GM12872 (cell line): ENCODE data around the gene DNAL1.

Source experiments
- CTCF ChIP-seq: IDR thresholded peaks from 3 replicates; pipeline ENCODE4 v1.5.1; 2011; ENCODE audit warnings: low read depth, mild to moderate bottlenecking, low read length, moderate library complexity; ENCODE audit not compliant: insufficient read depth

DNAL1 gene

GRCh38 chr14:73667854-73668253, 23.1 kb downstream of the DNAL1 start:
- TF ChIP-seq CTCF, result no peak

GRCh38 chr14:73674986-73675385, 30.2 kb downstream of the DNAL1 start:
- TF ChIP-seq CTCF, result no peak

- no peak for TF ChIP-seq CTCF
Measured at GRCh38 chr14:73678698-73679097, 33.9 kb downstream of the DNAL1 start.

- no peak for TF ChIP-seq CTCF
Measured at GRCh38 chr14:73680821-73681220, 36.0 kb downstream of the DNAL1 start.

DNA sequence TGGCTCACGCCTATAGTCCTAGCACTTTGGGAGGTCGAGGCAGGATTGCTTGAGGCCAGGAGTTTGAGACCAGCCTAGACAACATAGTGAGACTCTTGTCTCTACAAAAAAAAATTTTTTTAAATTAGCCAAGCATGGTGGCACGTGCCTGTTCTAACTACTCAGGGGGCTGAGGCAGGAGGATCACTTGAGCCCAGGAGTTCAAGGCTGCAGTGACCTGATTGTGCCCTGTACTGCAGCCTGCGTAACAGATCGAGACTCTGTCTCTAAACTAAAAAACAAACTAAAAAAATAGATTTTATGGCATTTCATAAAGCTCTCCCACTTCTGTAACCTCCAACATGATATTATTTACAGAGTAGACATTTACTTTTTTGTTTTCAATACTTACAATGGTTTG, 39.8 kb downstream of the DNAL1 start:
- TF ChIP-seq CTCF, result no peak

DNA sequence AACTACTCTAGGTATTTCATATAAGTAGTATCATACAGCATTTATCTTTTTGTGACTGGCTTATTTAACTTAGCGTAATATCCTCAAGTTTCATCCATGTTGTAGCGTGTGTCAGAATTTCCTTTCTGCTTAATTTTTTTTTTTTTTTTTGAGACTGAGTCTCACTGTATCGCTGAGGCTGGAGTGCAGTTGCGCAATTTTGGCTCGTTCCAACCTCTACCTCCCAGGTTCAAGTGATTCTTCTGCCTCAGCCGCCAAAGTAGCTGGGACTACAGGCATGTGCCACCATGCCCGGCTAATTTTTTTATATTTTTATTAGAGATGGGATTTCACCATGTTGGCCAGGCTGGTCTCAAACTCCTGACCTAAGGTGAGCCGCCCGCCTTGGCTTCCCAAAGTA, 40.5 kb downstream of the DNAL1 start:
- no peak for TF ChIP-seq CTCF

- TF ChIP-seq CTCF, result no peak
Measured at GRCh38 chr14:73686901-73687300, 42.1 kb downstream of the DNAL1 start.

DNA sequence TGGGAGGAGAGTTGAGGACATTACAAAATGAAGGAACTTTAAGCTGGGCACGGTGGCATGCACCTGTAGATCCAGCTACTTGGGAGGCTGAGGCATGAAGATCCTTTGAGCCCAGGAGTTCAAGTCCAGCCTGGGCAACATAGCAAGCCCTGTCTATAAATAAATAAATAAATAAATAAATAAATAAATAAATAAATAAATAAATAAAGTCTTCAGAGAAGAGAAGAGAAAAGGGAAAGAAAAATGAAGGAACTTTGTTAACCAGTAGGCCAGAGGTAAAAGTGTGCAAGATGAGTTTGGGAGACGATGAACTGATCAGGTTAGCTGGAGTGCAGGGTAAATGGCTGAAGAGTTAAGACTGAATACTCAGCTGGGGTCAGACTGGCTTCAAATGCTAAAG, 49.3 kb downstream of the DNAL1 start:
- TF ChIP-seq CTCF, result no peak
